Ovary (tissue), 9 donors: ENCODE results near the gene PLCL1. TPM values are rescaled to one million over a fixed set of nuclear protein-coding genes. Genes with fewer than 3 reads are reported as not detected.

ENCODE experiments used
- DNase-seq, 5 donors: peaks; one replicate each; pipeline ENCODE4 v3.0.0-alpha.2; 2019 to 2020
- H3K27ac ChIP-seq, 2 donors: fragments of 200-600 bp; one replicate each; pipeline versions ENCODE4 v1.5.1 to v1.8.0; 2019 to 2022
- H3K27me3 ChIP-seq: fragments of 200-600 bp; one replicate; pipeline ENCODE4 v1.8.0; 2022
- H3K36me3 ChIP-seq: fragments of 200-600 bp; sonication (generic); one replicate; pipeline ENCODE4 v1.5.1; 2019
- H3K4me1 ChIP-seq: one replicate; pipeline ENCODE4 v1.8.1; 2013; ENCODE audit warnings: mild to moderate bottlenecking, moderate library complexity; ENCODE audit not compliant: insufficient read depth
- H3K4me3 ChIP-seq: fragments of 200-600 bp; sonication (generic); one replicate; pipeline ENCODE4 v1.5.1; 2017
- H3K9me3 ChIP-seq, 2 donors: fragments of 200-600 bp in 1 of 2; sonication (generic) in 1 of 2; one replicate each; pipeline versions ENCODE4 v1.5.1 to v1.8.1; 2013 to 2019; ENCODE audit warnings: mild to moderate bottlenecking in 1 of 2, moderate library complexity in 1 of 2
- EP300 ChIP-seq: sonication (generic); formaldehyde crosslinking; IDR thresholded peaks from one replicate; pipeline ENCODE4 v1.6.1; 2017; ENCODE audit warnings: antibody characterized with exemption
- POLR2A ChIP-seq: fragments of 450-650 bp; IDR thresholded peaks from one replicate; pipeline ENCODE4 v1.6.1; 2017; ENCODE audit warnings: antibody characterized with exemption, mild to moderate bottlenecking, moderate library complexity
- WGBS, 3 donors: extraction: QIAGEN DNeasy Blood & Tissue Kit in 1 of 3; methylation state at CpG; one replicate each; pipeline versions ENCODE4 v1.1.5 to v1.1.7; 2013 to 2017; 5-methylcytosine and 5-hydroxymethylcytosine counted together
- intact Hi-C, 4 donors: fragments of 100-400 bp; cut with DNase I; formaldehyde crosslinking; loops; one replicate each; pipeline versions ENCODE4 v1.11.0 to v1.15.1; 2022 to 2023
- polyA plus RNA-seq, 2 donors: library from polyadenylated mRNA; stranded (reverse); fragments of 200-250 nt in 1 of 2; fragments of 350-450 nt in 1 of 2; fragmentation: Illumina TruSeq in 1 of 2; extraction: RNeasy Lipid Tissue Mini Kit (QIAGEN cat#74804) in 1 of 2; gene quantifications; one replicate each; pipeline ENCODE4 v1.2.3, GENCODE V29; 2013 to 2014
- total RNA-seq, 7 donors: library from RNA; depleted of rRNA in 2 of 7; stranded (reverse); fragments of >200 nt in 2 of 7; fragmentation: NEBNext Ultra II Directional in 3 of 7; extraction: Animal tissue kit (Norgen Biotek cat#: 25700) in 3 of 7; gene quantifications; one replicate each; pipeline versions ENCODE4 v1.1.0 to v1.2.4, GENCODE V29; 2016 to 2023
- TF ChIP-seq, protein P1 (sequence below), 3 donors: fragments of 450-650 bp in 2 of 3; fragments of 200-600 bp in 1 of 3; IDR thresholded peaks; one replicate each; pipeline versions ENCODE4 v1.5.1 to v1.8.0; 2016 to 2022; ENCODE audit warnings: antibody characterized with exemption in 3 of 3, mild to moderate bottlenecking in 1 of 3
- donor health status: DM: no; HTN: no; CAD: no; lungs with moderate emphysema.
- donor health status: DM: no; HTN: no; CAD: no.
- donor health status: Bipolar disorder and iron deficiency.
- donor health status: DM: yes; HTN: yes; CAD: no.
- donor health status: DM: no; HTN: no; CAD: no.
- donor health status: DM: yes; HTN: yes; CAD: no.

Gene PLCL1
- total and polyA plus RNA-seq, 9 donors: 8.4 to 17.9 (median 11.1) TPM

DNA sequence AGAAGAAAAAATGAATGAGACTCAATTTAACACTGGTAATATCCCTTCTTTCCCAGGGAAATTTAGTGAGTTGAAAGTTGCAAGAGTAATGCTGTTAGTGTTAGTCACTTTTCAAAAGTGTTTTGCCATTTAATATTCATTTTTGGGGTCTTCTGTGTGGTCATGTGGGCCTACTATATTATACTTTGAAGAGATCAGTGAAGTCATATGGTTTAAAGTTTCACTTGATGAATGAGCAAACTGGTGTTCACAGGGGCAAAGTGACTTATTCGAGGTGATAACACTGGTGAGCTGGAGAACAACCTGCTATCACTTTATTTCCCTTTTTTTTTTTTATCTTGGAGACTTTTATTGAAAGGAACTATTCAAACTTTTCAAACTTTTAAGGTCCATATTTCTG is 196.0 kb downstream of the PLCL1 start:
- Histone ChIP-seq H3K4me3 (no peak overlapping the region), H3K27me3 (no peaks in the 10 kb centered on the region), H3K27ac (no peak overlapping the region), H3K9me3 (no peaks in the 10 kb centered on the region), H3K4me1 (peaks cover 6% of the 10 kb centered on the region), H3K36me3 (no peaks in the 10 kb centered on the region)
- WGBS, 3 donors: 89 to 95% (median 94%) methylated on average over 1 of the region's 1 CpG
- TF ChIP-seq, protein P1, sequence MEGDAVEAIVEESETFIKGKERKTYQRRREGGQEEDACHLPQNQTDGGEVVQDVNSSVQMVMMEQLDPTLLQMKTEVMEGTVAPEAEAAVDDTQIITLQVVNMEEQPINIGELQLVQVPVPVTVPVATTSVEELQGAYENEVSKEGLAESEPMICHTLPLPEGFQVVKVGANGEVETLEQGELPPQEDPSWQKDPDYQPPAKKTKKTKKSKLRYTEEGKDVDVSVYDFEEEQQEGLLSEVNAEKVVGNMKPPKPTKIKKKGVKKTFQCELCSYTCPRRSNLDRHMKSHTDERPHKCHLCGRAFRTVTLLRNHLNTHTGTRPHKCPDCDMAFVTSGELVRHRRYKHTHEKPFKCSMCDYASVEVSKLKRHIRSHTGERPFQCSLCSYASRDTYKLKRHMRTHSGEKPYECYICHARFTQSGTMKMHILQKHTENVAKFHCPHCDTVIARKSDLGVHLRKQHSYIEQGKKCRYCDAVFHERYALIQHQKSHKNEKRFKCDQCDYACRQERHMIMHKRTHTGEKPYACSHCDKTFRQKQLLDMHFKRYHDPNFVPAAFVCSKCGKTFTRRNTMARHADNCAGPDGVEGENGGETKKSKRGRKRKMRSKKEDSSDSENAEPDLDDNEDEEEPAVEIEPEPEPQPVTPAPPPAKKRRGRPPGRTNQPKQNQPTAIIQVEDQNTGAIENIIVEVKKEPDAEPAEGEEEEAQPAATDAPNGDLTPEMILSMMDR (IDR thresholded peaks at IDR 0.05): no peak
- TF ChIP-seq EP300: no peak
- TF ChIP-seq POLR2A: no peak
- intact Hi-C loops: no loop called here
- DNase-seq: no peak

DNA sequence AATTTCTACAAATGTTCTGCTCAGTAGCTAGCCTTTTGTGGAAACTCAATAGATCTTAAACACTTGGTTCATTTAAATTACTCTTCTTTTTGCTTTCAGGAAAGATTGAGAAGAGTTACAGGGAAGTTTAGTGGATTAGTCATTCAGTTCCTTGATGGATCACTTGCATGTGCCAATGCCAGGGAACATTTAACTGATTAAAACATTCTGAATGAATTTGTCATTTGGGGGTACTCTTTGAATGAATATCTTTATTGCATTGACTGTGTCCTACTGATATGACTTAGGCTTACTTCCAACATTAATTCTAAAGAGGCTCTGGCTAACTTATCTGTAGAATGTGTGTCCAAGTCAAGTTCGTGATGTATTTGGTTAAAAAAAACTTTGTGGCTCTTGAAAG is 199.8 kb downstream of the PLCL1 start:
- 46 to 48% (median 48%) methylated on average over 1 of the region's 1 CpG for WGBS, 3 donors
- TF ChIP-seq EP300 (no peak), POLR2A (no peak)
- TF ChIP-seq, protein P1 (IDR thresholded peaks at IDR 0.05): no peak

DNA sequence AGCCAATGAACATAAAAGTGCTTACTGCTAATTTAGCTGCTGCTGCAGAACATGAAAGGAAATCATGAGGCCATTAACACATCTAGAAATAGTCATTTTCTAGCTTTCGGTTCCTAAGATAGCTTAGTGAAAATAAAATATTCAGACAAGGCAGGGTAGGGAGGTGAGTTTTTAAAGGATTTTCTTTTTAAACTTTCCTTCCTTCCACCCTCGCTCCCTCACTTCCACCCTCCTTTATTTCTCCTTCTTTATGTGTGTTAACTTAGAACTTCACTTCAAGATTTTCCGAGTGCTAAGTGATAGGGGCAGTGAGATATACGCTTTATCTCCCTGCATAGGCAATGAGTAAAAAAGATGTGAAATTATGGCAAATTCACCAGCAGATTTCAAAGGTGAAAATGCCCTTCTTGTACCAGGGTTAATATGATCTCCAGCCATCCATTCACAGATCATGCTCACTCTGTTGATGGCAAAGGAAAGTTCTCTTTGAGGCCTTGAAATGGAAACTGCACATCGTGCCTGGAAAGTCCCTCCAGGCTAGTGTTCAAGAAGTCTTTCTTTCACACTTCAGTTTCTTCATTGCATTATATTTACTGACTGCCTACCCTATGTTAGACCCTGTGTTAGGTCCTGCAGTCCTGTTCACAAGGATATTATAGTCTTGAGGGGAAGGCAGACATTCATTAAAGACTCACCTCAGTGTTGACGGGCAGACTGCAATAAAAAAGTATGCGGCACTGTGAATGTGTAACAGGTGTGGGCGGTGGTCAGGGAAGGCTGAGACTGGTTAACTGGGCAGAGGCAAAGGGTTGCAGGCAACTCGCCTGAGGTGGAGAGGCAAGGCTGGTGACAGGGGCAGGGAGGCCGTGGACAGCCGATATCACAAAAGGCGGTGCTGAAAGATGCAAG is 200.8 kb downstream of the PLCL1 start:
- WGBS, 3 donors: 83 to 91% (median 89%) methylated on average over 12 of the region's 12 CpGs
- Histone ChIP-seq H3K27ac (no peak overlapping the region), H3K9me3 (no peaks in the 10 kb centered on the region), H3K36me3 (no peaks in the 10 kb centered on the region), H3K4me1 (peaks cover 5% of the 10 kb centered on the region), H3K27me3 (no peaks in the 10 kb centered on the region), H3K4me3 (no peak overlapping the region)
- TF ChIP-seq, protein P1 (IDR thresholded peaks at IDR 0.05): no peak
- no peak for TF ChIP-seq POLR2A
- TF ChIP-seq EP300: no peak
- intact Hi-C loops: no loop called here
- no peak for DNase-seq

More for the DNA sequence above, 199.8 kb downstream of the PLCL1 start:
- Histone ChIP-seq H3K36me3 (no peaks in the 10 kb centered on the region), H3K4me3 (no peak overlapping the region), H3K9me3 (no peaks in the 10 kb centered on the region), H3K27ac (no peak overlapping the region), H3K27me3 (no peaks in the 10 kb centered on the region), H3K4me1 (peaks cover 5% of the 10 kb centered on the region)
- DNase-seq: no peak
- intact Hi-C loops: no loop called here

DNA sequence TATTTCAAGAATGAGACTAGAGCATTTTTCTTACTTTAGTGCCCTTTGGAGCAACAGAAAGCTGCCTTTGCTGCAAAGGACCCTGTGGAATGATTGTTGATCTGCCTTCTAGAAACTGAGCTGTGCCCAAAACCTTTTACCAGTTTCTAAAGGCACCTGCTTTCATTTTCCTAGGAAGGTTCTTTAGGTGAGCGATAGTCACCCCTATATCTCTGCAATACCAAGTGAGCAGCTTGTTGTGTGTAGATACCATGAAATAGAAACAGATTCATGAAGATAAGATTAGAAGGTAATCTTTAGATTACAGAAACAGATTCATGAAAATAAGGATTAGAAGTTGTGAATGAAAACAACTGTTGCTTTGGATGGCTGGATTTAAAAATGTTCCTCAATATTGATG is 202.3 kb downstream of the PLCL1 start:
- intact Hi-C loops: no loop called here
- Histone ChIP-seq H3K27me3 (no peaks in the 10 kb centered on the region), H3K4me1 (peaks cover 5% of the 10 kb centered on the region), H3K36me3 (no peaks in the 10 kb centered on the region), H3K27ac (no peak overlapping the region), H3K9me3 (no peaks in the 10 kb centered on the region), H3K4me3 (no peak overlapping the region)
- TF ChIP-seq EP300: no peak
- no peak for TF ChIP-seq POLR2A
- no peak for DNase-seq
- 88 to 98% (median 98%) methylated on average over 1 of the region's 1 CpG for WGBS, 3 donors

DNA sequence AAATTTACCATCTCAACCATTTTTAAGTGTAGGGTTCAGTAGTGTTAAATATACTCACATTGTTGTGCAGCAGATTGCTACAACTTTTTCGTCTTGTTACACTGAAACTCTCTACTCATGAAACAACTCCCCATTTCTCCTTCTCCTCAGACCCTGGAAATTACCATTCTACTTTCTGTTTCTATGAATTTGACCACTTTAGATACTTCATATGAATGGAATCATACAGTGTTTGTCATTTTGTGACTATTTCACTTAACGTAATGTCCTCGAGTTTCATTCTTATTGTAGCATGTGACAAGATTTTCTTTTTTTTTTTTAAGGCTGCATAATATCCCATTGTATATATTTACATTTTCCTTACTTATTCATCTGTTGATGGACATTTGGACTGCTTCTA is 203.8 kb downstream of the PLCL1 start:
- intact Hi-C loops: no loop called here
- H3K27me3 ChIP-seq: no peaks in the 10 kb centered on the region
- H3K27ac ChIP-seq: no peak overlapping the region
- no peaks in the 10 kb centered on the region for H3K9me3 ChIP-seq
- whole genome bisulfite sequencing, 3 donors: 63 to 99% (median 97%) methylated on average over 3 of the region's 3 CpGs
- TF ChIP-seq POLR2A (no peak), EP300 (no peak)
- TF ChIP-seq, protein P1 (IDR thresholded peaks at IDR 0.05): no peak
- no peaks in the 10 kb centered on the region for H3K36me3 ChIP-seq
- H3K4me1 ChIP-seq: peaks cover 5% of the 10 kb centered on the region
- H3K4me3 ChIP-seq: no peak overlapping the region
- no peak for DNase-seq
